Measurements from ENCODE around the gene DTX2. TPM values are rescaled to one million over a fixed set of nuclear protein-coding genes. Genes with fewer than 3 reads are reported as not detected.
A peak's percentile ranks its signal among the peaks of the same experiment; 100 is the strongest.
"Not testable (repeated sequence)": the region's sequence is repeated elsewhere in the genome, so short reads cannot be mapped to it uniquely, and the experiment has no call there.

The DTX2 gene
- polyA plus RNA-seq, 2 of the 4 experiments (the other 2 are of a cell fraction) = 11.2 to 52.7 TPM

GRCh38 chr7:76421097-76421496, 40.4 kb upstream of the DTX2 start:
- Histone ChIP-seq H3K4me1 (peaks cover 50% of the 10 kb centered on the region), H3K4me2 (peak overlapping the region; percentile 47), H3K27ac (peak overlapping the region; percentile 71 to 83)
- peak in 1 of 2 experiments; percentile 92 for DNase-seq (ENCODE audit: low read depth in 1 of 2, low spot score in 1 of 2)
- TF ChIP-seq EP300 (IDR thresholded peaks at IDR 0.05) (peak in 1 of 2 experiments; percentile 66; a peak in 2 of 5 replicates), MAFK (IDR thresholded peaks at IDR 0.05; ENCODE audit: partially characterized antibody) (peak; percentile 14), JUN (IDR thresholded peaks at IDR 0.05) (peak in 1 of 2 experiments; percentile 56; a peak in 2 of 5 replicates), JUNB (IDR thresholded peaks at IDR 0.05) (peak; percentile 59), MAX (IDR thresholded peaks at IDR 0.05) (peak; percentile 74), GATA3 (IDR thresholded peaks at IDR 0.05; ENCODE audit: borderline replicate concordance) (peak; percentile 8; the same call in 1 of the 2 replicates), FOSL2 (IDR thresholded peaks at IDR 0.05) (peak; percentile 58), FOSL2 (CRISPR knock-in tag; IDR thresholded peaks at IDR 0.05) (peak; percentile 96), CEBPB (IDR thresholded peaks at IDR 0.05) (0 out of 4 replicates have a peak, but pooled peaks of 1 of the 2 experiments have one; percentile 17)
- FAIRE-seq = peak; percentile 13
- peak; percentile 84 to 88 for ATAC-seq
- POLR2A ChIA-PET = interaction anchor here (0.6 to 1.6 kb wide), 4 partner anchors 24 to 104 kb away, joined by 3 to 6 read pairs (median 6); partner anchors contain the start of gene YWHAG
- WGBS (ENCODE audit: missing lambda C conversion rate) = 13% methylated on average over 6 of the region's 6 CpGs
- not testable (repeated sequence) for H3K4me3 ChIP-seq, H3K9me3 ChIP-seq
- CTCF ChIA-PET = interaction anchor here (2.2 kb wide), 1 partner anchor 62 kb away, joined by 10 read pairs; the partner anchor contains the start of gene YWHAG

- no peak overlapping the region for H3K4me3 ChIP-seq
- TF ChIP-seq KDM1A (IDR thresholded peaks at IDR 0.05; ENCODE audit: low read depth) = no peak
- TF ChIP-seq CTCF (IDR thresholded peaks at IDR 0.05) = no peak
- no peak for TF ChIP-seq GATA3 (IDR thresholded peaks at IDR 0.05; ENCODE audit: borderline replicate concordance)
- TF ChIP-seq HOXB5 (CRISPR knock-in tag; IDR thresholded peaks at IDR 0.05) = no peak
- TF ChIP-seq JUN (IDR thresholded peaks at IDR 0.05) = 0 out of 5 replicates have a peak, but pooled peaks of 1 of the 2 experiments have one; percentile 13
- no peak for TF ChIP-seq RAD21 (conservative IDR thresholded peaks at IDR 0.05 in 1 of 2, IDR thresholded peaks at IDR 0.05 in 1 of 2)
- TF ChIP-seq MAFK (IDR thresholded peaks at IDR 0.05; ENCODE audit: partially characterized antibody) = no peak
- no peak for TF ChIP-seq NFE2L2 (conservative IDR thresholded peaks at IDR 0.05; ENCODE audit: low read length)
- no peak for TF ChIP-seq CHD2 (IDR thresholded peaks at IDR 0.05; ENCODE audit: low read length, partially characterized antibody)
- TF ChIP-seq HEYL (CRISPR knock-in tag; IDR thresholded peaks at IDR 0.05) = no peak
- TF ChIP-seq USF2 (IDR thresholded peaks at IDR 0.05) = 0 out of 2 replicates have a peak, but pooled peaks have one; percentile 1
- TF ChIP-seq HOXB13 (CRISPR knock-in tag; IDR thresholded peaks at IDR 0.05; ENCODE audit: low read depth) = no peak
- no peak for TF ChIP-seq FOXS1 (CRISPR knock-in tag; IDR thresholded peaks at IDR 0.05)
- FAIRE-seq = no peak
- peaks cover 7% of the 10 kb centered on the region; the same call in 1 of the 3 replicates for H3K9me3 ChIP-seq
- H3K4me2 ChIP-seq = peak overlapping the region; percentile 37
- peaks cover 48% of the 10 kb centered on the region for H3K4me1 ChIP-seq
- ChIA-PET POLR2A (interaction anchor here (0.7 to 1.3 kb wide), 2 partner anchors 65 to 68 kb away, joined by 3 to 8 read pairs; partner anchors contain the start of gene YWHAG), CTCF (interaction anchor here (1.0 kb wide), 1 partner anchor 105 kb away, joined by 4 read pairs; no protein-coding TSS in a partner anchor)
- H3K27ac ChIP-seq = peak overlapping the region; percentile 71 to 83
- 74% methylated on average over 15 of the region's 15 CpGs for WGBS (ENCODE audit: missing lambda C conversion rate)
- ATAC-seq = peak; percentile 3 to 25; a peak in 4 of 6 replicates
- no peak for DNase-seq (ENCODE audit: low read depth in 1 of 2, low spot score in 1 of 2)
Measured at GRCh38 chr7:76423666-76424412, 37.7 kb upstream of the DTX2 start.

Measured in A549 (cell line).